HG02678 (cell line): ENCODE results near the gene ADORA2B.
"Not testable (repeated sequence)": the region's sequence is repeated elsewhere in the genome, so short reads cannot be mapped to it uniquely, and the experiment has no call there.

Experiments
- ATAC-seq: cut with Tn5 transposase; IDR thresholded peaks from one replicate; pipeline ENCODE4 v1.9.1; 2021; ENCODE audit warnings: mild to moderate bottlenecking, moderate library complexity; ENCODE audit not compliant: unreplicated experiment

Gene ADORA2B

GRCh38 chr17:15944759-15945526 is at the start of gene ADORA2B:
TSS of gene ADORA2B (plus strand) at chr17:15945130. CDS start at chr17:15945249, 119 bp downstream.
- ATAC-seq = no peak

DNA sequence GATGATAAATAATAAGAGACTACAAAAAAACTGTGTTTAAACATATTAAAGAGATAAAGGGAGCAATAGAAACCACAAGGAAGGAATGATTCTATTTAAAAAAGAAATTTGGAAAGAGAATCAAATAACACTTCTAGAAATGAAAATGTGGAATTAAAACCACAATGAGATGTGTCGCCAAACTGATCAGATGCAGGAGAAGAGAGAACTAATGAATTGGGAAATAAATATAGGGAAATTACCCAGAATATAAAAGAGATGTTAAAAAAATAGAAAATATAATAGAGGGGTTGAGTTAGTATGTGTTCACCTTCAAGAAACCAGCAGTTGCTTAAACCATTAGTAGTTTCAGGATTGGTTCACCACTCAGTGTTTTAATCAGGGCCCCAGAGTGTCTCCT is 48.7 kb upstream of the ADORA2B start:
- ATAC-seq = no peak

GRCh38 chr17:15896834-15897233 is 48.1 kb upstream of the ADORA2B start:
- no peak for ATAC-seq

DNA sequence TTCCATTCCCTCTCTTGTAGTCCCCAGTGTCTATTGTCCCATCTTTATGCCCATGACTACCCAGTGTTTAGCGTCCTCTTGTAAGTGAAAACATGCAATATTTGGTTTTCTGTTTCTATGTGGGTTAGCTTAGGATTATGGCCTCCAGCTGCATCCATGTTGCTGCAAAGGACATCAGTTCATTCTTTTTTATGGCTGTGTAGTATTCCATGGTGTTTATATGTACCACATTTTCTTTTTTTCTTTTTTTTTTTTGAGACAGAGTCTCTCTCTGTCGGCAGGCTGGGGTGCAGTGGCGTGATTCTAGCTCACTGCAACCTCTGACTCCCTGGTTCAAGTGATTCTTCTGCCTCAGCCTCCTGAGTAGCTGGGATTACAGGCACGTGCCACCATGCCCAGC is 45.3 kb upstream of the ADORA2B start:
- not testable (repeated sequence) for ATAC-seq

DNA sequence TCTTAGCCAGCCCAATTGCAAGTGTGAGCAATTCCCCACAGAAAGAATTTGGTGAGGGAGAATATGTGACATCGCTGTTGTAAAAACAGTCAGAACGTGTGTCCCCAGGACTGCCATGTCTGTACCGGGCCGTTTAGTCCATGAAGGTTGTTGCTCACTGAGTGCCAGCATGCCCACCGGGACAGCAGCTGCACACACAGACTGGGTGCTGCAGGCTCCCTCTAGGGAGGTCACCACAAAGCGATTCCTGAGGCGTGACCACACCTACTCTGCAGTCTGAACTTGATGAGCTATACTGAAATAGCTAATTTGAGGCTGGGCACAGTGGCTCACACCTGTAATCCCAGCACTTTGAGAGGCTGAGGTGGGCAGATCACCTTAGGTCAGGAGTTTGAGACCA is 44.1 kb upstream of the ADORA2B start:
- ATAC-seq = no peak

DNA sequence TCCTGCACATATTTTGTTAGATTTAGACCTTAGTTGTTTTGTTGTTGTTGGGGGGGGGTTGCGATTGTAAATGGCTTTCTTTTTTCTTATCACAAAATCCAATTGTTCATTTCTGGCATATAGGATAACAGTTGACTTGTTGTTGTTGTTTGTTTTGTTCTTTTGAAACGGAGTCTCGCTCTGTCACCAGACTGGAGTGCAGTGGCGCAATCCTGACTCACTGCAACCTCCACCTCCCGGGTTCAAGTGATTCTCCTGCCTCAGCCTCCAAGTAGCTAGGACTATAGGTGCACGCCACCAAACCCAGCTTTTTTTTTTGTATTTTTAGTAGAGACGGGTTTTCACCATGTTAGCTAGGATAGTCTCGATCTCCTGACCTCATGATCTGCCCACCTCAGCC is 39.7 kb upstream of the ADORA2B start:
- not testable (repeated sequence) for ATAC-seq

DNA sequence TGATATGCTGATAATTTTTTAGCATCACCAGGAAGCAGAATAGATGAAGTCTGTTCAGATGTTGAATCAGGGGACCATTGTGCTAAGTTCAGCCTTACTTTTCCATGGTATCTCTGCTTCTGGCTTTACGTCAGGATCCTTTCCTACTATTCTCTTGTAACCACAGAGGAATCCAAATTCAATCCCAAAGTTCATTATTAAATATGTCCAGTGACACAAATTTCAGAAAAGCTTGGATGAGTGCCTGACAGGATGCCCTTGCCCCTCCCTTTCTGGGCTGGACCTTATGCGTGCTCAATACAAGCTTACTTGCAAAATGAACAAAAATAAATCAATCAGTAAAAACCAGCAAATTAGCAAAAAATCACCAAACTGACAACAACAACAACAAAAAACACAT is 37.6 kb upstream of the ADORA2B start:
- no peak for ATAC-seq

DNA sequence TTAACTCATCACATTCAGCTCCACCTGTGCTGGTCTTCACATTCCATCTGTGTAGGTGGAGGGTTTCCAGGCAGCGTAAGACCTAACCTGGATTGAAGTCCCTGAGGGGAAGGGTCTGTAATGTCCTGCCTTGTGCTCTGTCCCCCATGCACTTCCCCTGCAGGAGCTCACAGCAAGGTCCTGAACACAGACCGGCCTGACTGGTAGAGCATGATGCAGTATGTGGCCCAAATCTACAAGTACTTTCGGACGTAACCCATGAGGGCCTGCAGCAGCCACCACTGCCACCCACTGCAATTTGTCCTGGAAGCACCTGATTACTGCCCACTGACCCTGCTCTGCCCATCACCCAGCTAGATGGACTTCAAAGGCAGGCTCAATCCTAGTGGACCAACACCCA is 36.6 kb upstream of the ADORA2B start:
- no peak for ATAC-seq

- no peak for ATAC-seq
Observed at GRCh38 chr17:15909481-15909991, 35.4 kb upstream of the ADORA2B start.

DNA sequence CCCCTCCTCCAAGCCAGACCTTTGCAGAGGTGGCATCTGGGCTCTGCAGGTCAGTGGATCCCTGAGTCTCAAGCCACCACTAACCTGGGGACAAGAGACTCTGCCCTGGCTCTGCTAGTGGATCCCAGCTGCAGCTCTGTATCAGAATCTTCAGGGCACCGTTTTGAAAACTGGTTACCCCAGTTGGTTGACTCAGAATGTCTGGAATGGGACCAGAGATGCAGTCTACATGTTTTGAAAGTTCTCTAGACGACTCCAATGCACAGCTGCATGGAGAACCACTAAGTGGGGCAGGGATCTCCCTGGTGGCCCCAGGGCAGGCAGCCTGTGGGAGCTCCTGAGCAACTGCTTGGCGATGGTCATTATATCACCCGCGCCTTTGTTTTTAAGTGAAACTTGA is 34.1 kb upstream of the ADORA2B start:
- ATAC-seq = no peak

GRCh38 chr17:15911701-15912100 is 33.2 kb upstream of the ADORA2B start:
- not testable (repeated sequence) for ATAC-seq

GRCh38 chr17:15912416-15912955 is 32.4 kb upstream of the ADORA2B start:
- no peak for ATAC-seq

GRCh38 chr17:15913826-15914225 is 31.1 kb upstream of the ADORA2B start:
- ATAC-seq = no peak

- no peak for ATAC-seq
Observed at GRCh38 chr17:15914400-15915170, 30.3 kb upstream of the ADORA2B start.

DNA sequence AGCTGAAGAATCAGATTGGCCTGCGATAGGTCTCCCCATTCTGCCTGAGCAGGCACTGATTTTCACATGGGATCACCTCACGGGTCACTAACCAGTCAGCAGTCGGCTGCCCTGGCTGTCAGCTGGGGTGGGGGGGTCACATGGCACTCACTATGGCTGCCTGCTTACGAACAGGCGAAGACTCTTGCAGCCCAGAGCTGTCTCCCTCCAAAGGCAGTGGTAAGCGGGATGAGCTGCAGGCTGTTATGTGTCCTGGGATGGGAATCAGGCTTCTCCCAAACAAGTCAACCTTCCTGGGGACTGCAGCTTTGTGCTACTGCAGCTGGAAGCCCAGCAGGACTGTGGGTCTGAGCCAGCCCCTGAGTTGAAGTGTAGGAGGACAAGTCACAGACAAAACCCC is 29.0 kb upstream of the ADORA2B start:
- no peak for ATAC-seq

- ATAC-seq = no peak
Observed at GRCh38 chr17:15917021-15917437, 27.9 kb upstream of the ADORA2B start.

- no peak for ATAC-seq
Observed at GRCh38 chr17:15917438-15918027, 27.4 kb upstream of the ADORA2B start.

GRCh38 chr17:15918261-15918660 is 26.7 kb upstream of the ADORA2B start:
- no peak for ATAC-seq

DNA sequence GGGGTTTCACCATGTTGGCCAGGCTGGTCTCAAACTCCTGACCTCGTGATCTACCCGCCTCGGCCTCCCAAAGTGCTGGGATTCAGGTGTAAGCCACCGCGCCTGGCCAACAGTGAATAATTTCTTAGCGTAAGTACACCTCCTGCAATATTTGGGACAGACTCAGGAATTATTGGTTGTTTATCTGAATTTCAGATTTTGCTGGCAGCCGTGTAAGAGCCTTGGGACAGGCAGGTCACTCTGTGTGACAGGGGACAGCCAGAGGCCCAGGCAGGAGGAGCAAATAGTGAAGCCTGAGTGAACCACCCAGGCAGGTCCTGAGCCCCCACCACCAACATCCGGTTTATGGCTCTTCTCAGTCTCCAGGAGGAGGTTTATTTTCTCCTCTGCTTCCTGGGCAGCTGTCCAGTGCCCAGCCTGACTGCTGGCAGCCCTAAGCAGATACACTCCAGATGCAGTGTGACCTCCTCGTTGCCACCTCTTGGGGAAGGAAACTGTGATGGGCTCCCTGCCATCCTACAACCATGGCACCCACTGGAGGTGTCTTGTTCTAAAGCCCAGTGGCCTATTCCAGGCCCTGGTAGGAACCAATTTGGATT is 26.2 kb upstream of the ADORA2B start:
- ATAC-seq = no peak

DNA sequence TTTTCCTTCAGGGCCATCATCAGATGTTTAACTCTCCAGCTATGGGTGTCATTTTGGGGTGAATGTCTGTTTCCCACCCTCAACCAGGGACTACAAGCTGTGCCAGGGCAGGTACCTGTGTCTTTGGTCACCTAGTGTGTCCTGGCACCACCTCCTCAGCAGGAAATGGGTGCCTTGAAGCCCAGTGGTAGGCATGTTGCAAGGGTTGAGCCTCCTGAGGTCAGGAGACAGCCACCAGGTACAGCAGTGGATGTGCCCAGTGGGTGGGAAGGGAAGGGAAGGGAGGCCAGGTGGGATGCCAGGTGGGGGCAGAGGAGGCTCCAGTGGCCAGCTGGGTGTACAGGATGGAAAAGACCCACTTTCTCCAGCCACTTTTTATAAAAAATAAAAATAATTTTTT is 25.5 kb upstream of the ADORA2B start:
- ATAC-seq = no peak

DNA sequence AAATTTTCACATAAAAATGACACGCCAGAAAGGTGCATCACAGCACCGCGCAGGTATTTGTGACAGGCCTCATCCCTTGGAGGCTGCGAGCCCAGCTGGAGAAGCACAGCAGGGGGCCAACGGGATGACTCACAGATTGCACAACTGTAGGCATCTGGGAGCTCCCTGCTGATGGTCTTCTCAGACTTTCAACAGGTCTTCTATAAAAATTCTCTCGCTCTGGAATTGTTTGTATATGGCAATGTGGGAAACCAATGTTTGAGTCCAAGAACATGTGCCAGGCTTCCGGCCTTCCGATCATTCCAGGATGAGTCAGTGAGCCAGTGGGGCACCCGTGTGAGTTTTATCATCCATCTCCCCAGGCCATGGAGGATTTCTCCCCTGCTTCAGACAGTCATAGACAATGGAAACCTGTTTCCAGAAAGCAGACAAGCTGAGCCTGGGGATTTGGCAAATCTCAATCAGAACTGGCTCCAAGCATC is 24.1 kb upstream of the ADORA2B start:
- no peak for ATAC-seq
